ENCODE measurements around the gene SPON2. TPM values are rescaled to one million over a fixed set of nuclear protein-coding genes. Genes with fewer than 3 reads are reported as not detected.

The SPON2 gene
- total RNA-seq, 2 experiments from 2014 or later = 12.8 to 15.7 TPM

- ChIA-PET POLR2A (no interaction called here), CTCF (no interaction called here)
- no peak for ATAC-seq (ENCODE audit: poor library complexity)
- Histone ChIP-seq H3K9me3 (ENCODE audit: control insufficient read depth in 1 of 2, insufficient read depth in 1 of 2, low read length in 2 of 2) (peaks cover 6 to 22% of the 10 kb centered on the region in 2 experiments), H3K4me3 (ENCODE audit: low read length) (no peak overlapping the region), H3K36me3 (ENCODE audit: insufficient read depth, low read length) (no peaks in the 10 kb centered on the region), H3K27ac (ENCODE audit: low read depth in 1 of 2, low read length in 2 of 2) (no peak overlapping the region), H3K4me1 (ENCODE audit: insufficient read depth, low read length) (no peaks in the 10 kb centered on the region), H3K27me3 (ENCODE audit: control insufficient read depth in 1 of 2, insufficient read depth in 2 of 2, low read length in 2 of 2) (no peaks in the 10 kb centered on the region)
- Mint-ChIP-seq H3K9me3 (no peaks in the 10 kb centered on the region), H3K27ac (no peak overlapping the region), H3K4me1 (ENCODE audit: low read depth) (no peaks in the 10 kb centered on the region), H3K4me3 (no peak overlapping the region), H3K36me3 (ENCODE audit: low read depth) (no peaks in the 10 kb centered on the region), H3K27me3 (peaks cover 24% of the 10 kb centered on the region)
- intact Hi-C loops (cut with DNase I, micrococcal nuclease) = no loop called here
- TF ChIP-seq CTCF (IDR thresholded peaks at IDR 0.05) = no peak
- DNase-seq = no peak
Observed at GRCh38 chr4:1154126-1154522, 18.3 kb downstream of the SPON2 start.

GRCh38 chr4:1153567-1154090, 18.8 kb downstream of the SPON2 start:
- H3K27ac ChIP-seq (ENCODE audit: low read depth in 1 of 2, low read length in 2 of 2) = no peak overlapping the region
- Mint-ChIP-seq H3K9me3 (no peaks in the 10 kb centered on the region), H3K27me3 (peaks cover 24% of the 10 kb centered on the region), H3K36me3 (ENCODE audit: low read depth) (no peaks in the 10 kb centered on the region), H3K4me3 (no peak overlapping the region), H3K4me1 (ENCODE audit: low read depth) (no peaks in the 10 kb centered on the region), H3K27ac (no peak overlapping the region)
- ChIA-PET CTCF (no interaction called here), POLR2A (no interaction called here)
- TF ChIP-seq CTCF (IDR thresholded peaks at IDR 0.05) = no peak
- ATAC-seq (ENCODE audit: poor library complexity) (no peak), DNase-seq (no peak)
- intact Hi-C loops (cut with DNase I, micrococcal nuclease) = no loop called here
- no peak overlapping the region for H3K4me3 ChIP-seq (ENCODE audit: low read length)
- peaks cover 6 to 22% of the 10 kb centered on the region in 2 experiments for H3K9me3 ChIP-seq (ENCODE audit: control insufficient read depth in 1 of 2, insufficient read depth in 1 of 2, low read length in 2 of 2)
- H3K27me3 ChIP-seq (ENCODE audit: control insufficient read depth in 1 of 2, insufficient read depth in 2 of 2, low read length in 2 of 2) = no peaks in the 10 kb centered on the region
- no peaks in the 10 kb centered on the region for H3K36me3 ChIP-seq (ENCODE audit: insufficient read depth, low read length)
- no peaks in the 10 kb centered on the region for H3K4me1 ChIP-seq (ENCODE audit: insufficient read depth, low read length)

GRCh38 chr4:1152290-1152689, 20.1 kb downstream of the SPON2 start:
- Histone ChIP-seq H3K9me3 (ENCODE audit: control insufficient read depth in 1 of 2, insufficient read depth in 1 of 2, low read length in 2 of 2) (peaks cover 0 to 22% of the 10 kb centered on the region in 2 experiments), H3K4me3 (ENCODE audit: low read length) (no peak overlapping the region), H3K4me1 (ENCODE audit: insufficient read depth, low read length) (no peaks in the 10 kb centered on the region), H3K36me3 (ENCODE audit: insufficient read depth, low read length) (no peaks in the 10 kb centered on the region), H3K27ac (ENCODE audit: low read depth in 1 of 2, low read length in 2 of 2) (no peak overlapping the region), H3K27me3 (ENCODE audit: control insufficient read depth in 1 of 2, insufficient read depth in 2 of 2, low read length in 2 of 2) (no peaks in the 10 kb centered on the region)
- ATAC-seq (ENCODE audit: poor library complexity) (no peak), DNase-seq (no peak)
- no peak overlapping the region for H3K4me3 Mint-ChIP-seq
- no peak overlapping the region for H3K27ac Mint-ChIP-seq
- H3K4me1 Mint-ChIP-seq (ENCODE audit: low read depth) = no peaks in the 10 kb centered on the region
- intact Hi-C loops (cut with DNase I, micrococcal nuclease) = no loop called here
- POLR2A ChIA-PET = interaction anchor here (1.3 kb wide), 1 partner anchor 9 kb away, joined by 4 read pairs; no protein-coding TSS in a partner anchor
- TF ChIP-seq CTCF (IDR thresholded peaks at IDR 0.05) = no peak
- CTCF ChIA-PET = no interaction called here
- H3K9me3 Mint-ChIP-seq = no peaks in the 10 kb centered on the region
- H3K27me3 Mint-ChIP-seq = peaks cover 23% of the 10 kb centered on the region
- no peaks in the 10 kb centered on the region for H3K36me3 Mint-ChIP-seq (ENCODE audit: low read depth)

Measured in CD4-positive, alpha-beta T cell (primary cell).